NCI-H2196 treated with DMSO at 0.1 percent for 48 hours (cell line): Measurements from ENCODE around the gene HSD11B1L.
A peak's percentile ranks its signal among the peaks of the same experiment; 100 is the strongest.
"Not testable (repeated sequence)": the region's sequence is repeated elsewhere in the genome, so short reads cannot be mapped to it uniquely, and the experiment has no call there.

ENCODE experiments used
- DNase-seq: peaks from one replicate; lab custom pipeline; 2025; ENCODE audit not compliant: unreplicated experiment; lab: John Stamatoyannopoulos, UW

HSD11B1L gene

DNA sequence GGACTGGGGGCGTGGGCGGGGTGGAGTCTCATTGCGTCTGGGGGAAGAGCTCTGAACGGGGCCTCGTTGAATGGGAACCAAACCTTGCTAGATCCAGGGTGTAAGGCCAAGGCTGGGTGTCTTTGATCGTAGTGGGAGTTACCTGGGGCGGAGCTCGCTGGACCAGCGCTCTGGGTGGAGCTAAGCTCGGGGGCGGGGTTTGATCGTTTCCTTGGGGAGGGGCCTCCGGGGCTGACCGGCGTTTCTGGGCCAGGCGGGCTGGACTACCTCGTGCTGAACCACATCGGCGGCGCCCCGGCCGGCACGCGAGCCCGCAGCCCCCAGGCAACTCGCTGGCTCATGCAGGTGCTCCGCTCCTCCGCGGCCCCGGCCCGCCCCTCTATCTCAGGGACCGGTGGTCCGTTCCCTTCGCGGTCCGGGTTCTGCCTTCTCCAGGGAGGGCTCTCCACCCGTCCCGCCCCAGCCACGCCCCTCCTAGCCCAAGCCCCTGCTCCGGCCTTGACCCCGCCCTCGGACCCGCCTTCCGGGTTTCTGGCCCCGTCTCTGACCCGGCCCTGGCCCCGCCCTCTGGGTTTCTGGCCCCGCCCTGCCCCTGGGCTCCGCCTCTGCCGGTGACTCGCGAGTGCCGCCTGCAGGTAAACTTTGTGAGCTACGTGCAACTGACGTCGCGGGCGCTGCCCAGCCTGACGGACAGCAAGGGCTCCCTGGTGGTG, 6.0 kb downstream of the HSD11B1L start:
- peak; percentile 92 for DNase-seq

DNA sequence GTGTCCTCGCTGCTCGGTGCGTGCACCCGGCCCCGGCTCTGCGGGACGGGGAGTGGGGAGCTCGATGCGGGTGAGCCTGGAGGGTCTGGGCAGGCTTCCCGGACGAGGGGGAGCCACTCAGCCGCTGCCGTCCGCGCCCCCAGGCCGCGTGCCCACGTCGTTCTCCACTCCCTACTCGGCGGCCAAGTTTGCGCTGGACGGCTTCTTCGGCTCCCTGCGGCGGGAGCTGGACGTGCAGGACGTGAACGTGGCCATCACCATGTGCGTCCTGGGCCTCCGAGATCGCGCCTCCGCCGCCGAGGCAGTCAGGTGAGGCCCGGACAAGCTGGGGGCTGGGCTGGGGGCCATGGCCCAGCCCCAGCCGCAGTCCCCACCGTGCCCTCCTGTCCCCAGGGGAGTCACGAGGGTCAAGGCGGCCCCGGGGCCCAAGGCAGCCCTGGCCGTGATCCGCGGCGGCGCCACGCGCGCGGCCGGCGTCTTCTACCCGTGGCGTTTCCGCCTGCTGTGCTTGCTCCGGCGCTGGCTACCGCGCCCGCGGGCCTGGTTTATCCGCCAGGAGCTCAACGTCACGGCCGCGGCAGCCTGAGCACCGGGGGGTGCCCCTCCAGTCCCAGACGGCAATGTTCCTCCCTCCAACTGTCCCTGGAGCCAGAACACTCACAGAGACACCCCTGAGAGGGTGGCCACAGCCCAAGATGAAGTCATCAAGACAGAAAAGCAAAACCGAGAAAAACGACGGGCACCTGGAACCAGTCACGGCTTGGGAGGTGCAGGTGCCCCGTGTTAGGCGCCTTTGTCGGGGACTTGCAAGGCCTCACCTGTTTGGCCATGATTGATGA, 6.8 kb downstream of the HSD11B1L start:
- DNase-seq: no peak

DNA sequence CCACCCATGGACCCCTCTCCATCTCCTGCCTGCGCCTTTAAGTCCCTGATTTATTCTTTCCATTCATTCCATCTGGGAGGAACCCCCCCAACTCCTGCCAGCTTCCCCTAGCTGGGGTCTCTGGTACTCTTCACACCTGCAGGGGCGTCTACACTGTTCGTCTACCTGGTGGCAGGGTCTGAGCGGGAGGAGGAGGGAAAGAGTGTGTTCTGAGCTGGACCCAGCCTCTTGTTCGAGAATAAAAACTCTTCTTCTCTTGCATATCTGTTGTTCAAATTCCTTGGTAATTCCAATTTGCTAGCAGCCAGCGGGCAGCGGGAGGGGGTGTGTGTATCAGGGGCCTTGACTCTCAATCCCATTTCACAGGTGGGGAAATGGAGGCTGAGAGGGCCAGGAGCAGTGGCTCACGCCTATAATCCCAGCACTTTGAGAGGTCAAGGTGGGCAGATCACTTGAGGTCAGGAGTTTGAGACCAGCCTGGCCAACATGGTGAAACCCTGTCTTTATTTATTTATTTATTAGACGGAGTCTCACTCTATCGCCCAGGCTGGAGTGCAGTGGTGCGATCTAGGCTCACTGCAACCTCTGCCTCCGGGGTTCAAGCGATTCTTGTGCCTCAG, 7.5 kb downstream of the HSD11B1L start:
- DNase-seq: not testable (repeated sequence)

DNA sequence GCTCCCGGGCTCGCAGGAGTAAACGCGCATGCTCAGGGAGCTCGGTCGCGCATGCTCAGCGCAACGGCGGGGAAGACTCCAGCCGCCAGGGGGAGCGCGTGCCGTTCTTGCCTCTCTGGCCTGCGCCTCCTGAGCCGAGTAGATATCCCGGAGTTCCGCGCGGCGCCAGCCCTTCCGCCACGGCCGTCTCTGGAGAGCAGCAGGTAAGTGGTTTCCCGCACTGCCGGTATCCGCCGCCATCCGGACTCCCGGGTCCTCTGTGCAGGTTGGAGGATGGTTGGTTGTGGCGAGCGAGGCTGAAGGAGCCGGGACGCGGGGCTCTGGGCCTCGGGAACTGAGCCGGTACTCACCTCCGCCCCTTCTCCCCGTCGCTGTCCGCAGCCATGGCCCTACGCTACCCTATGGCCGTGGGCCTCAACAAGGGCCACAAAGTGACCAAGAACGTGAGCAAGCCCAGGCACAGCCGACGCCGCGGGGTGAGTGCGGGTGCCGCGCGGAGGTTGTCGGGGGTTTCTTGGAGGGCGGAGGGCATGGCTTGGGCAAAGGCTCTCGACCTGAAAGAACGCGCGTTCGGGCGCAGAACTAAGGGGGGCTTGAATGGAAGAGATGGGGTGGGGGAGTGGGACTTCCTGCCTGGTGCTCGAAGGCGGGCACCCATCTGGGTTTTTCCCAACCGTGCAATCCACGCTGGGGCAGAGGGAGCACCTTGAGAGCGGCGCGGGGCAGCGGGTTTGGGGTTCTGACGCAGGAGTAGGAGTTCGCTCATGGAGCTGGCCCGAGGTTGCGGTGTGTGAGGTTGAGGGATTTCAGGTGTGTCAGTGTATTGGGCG, 9.5 kb downstream of the HSD11B1L start, which contains the start of gene RPL36:
Gene RPL36, plus strand, starts transcription at position 171 of the 830 bp plus-strand sequence. Its CDS starts 213 bp downstream, at position 384.
- peak; percentile 92 for DNase-seq

DNA sequence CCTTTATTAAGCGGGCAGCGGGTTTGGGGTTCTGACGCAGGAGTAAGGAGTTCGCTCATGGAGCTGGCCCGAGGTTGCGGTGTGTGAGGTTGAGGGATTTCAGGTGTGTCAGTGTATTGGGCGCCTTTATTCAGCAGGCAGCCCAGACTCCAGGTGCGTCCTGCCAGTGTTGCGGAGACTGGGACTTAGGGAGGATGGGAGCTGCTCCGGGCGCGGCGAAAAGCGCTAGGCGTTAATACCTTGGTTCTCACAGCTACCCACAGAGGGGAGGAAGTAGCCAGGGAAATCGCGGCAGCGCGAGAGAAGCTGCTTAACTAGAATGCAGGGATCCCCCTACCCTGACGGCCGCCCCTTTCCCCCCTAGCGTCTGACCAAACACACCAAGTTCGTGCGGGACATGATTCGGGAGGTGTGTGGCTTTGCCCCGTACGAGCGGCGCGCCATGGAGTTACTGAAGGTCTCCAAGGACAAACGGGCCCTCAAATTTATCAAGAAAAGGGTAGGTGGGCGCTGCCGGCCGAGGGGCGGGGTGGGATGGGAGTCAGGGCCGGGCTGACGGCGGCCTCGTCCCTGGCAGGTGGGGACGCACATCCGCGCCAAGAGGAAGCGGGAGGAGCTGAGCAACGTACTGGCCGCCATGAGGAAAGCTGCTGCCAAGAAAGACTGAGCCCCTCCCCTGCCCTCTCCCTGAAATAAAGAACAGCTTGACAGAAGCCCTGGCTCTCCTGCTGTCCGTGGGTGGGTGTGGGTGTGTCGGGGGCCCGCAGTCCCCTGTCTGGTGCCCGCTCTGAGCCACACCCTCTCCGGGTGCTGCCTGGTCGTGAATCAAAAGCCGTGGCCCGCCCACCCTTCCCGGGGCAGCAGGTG, 10.4 kb downstream of the HSD11B1L start:
- peak; percentile 49 for DNase-seq

DNA sequence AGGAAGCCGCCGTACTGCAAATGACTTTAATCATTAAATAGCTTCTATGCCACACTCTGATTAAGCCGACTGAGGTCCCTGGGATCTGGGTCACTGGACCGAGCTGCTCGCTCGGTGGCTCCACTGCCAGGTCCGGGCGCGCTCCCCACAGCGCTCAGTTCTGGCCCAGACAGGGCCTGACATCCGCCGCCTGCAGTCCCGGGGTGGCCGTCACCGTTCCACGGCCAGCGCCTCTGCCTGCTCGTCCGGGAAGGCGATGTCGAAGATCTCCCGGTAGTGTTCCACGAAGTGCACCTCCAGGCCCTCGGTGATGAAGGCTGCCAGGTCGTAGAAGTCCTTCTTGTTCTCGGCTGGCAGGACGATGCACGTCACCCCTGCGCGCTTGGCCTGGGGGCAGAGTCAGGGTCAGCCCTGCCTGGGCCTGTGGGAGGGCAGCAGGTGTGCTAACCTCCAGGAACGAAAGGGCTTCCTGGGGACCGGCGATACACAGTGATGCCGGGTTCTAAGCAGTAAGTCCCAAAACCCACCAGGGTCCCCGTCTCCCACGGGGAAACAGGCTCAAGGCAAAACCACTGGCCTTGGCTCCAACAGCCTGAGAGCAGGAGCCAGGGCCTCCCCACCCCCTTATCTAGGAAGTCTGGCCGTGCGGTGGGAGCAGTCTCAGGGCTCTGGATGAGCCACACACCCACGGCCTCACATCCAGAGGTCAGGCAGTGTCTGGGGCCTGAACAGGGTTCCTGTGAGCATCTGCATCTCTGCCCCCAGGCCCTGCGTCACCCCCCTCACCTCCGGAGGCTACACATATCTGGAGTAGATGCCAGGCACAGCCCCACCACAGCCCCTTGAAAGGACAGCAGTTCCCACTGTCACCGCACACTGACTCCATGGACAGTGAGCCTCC, 11.2 kb downstream of the HSD11B1L start:
- DNase-seq: no peak

DNA sequence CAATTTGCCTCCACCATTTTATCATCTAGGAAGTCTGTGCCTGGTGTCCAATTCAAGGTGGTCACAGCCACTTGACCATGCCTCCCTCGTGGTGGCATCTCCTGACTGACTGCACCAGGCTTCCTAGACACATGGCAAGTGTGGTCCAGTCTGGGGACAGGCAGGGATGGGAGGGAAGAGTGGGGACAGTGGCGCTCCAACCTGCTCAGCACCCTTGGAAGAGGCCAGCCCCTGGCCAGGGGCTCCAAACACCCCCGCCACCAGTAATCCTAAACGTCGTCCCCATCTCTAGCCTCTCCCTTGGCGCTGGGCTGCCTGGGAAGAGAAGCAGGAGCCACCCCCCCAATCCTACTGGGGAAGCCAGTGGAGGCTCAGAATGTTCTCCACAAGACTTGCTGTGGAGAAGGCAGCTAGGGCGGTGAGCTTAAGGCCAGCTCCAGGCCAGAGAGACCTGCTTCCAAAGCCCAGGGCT, 11.9 kb downstream of the HSD11B1L start:
- no peak for DNase-seq

DNA sequence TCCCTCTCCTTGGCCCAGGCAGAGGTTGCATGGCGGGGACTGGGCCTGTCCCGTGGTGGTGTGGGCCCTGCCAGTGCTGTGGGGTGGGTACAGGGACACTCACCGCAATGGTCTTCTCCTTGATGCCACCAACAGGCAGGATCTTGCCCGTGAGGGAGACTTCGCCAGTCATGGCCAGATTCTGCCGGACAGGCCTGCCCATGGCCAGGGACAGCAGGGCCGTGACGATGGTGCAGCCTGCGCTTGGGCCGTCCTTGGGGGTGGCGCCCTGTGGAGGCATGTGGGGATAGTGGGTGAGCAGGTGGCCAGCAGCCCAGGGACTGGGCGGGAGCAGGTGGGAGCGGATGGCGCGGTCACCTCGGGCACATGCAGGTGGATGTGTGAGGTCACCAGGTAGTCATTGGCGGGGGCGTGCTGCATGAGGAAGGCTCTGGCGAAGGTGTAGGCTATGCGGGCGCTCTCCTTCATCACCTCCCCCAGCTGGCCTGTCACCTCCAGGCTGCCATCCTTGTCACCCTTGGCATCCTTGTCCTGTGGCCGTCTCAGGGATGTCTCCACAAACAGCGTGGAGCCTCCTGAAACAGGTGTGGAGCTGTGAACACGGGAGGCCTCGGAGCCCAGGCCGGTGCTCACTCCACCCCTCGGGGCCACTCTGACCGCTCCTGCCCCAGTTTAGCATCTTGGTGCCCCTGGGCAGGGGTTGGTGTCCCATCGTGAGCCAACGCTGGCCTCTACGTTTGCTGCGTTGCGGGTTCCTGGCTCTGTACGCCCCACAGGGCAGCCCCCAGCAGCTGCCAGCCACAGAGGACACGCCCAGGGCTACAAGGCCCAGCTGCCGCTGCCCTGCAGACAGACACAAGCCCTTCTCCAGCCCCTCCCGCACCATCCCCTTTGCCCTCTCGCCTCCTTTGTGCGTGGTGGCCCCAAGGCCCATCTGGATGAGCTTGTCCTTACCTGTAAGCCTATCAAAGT, 12.7 kb downstream of the HSD11B1L start:
- no peak for DNase-seq

DNA sequence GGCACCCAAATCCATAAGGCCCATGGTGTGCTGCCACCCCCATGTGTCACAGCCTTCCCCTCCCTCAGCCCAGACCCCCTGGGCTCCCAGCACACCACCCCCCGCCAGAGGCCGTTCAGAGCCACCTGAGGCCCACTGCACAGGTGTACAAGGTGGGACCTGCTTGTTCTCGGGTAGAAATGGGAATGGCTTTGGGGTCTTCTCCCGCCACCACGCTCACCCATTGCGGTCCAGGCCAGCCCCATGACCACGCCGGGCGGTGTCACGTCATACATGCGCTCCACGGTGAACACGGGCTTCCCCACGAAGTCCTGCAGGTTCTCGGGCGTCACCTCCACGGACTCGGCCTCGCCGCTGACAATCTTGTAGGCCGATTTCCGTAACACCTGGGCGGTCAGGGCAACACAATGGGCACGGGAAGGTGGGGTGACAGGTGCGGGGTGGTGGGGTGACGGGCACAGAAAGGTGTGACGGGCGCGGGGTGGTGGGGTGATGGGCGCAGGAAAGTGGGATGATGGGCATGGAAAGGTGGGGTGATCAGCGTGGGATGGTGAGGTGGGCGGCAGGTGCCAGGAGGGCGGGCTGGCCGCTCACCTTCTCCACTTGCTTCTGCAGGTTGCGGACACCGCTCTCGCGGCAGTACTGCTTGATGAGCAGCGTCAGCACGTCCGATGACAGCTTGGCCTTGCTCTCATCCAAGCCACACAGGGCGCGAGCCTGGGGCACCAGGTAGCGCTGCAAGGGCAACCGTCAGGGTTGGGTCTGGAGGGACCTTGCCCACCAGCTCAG, 13.5 kb downstream of the HSD11B1L start:
- DNase-seq: no peak

DNA sequence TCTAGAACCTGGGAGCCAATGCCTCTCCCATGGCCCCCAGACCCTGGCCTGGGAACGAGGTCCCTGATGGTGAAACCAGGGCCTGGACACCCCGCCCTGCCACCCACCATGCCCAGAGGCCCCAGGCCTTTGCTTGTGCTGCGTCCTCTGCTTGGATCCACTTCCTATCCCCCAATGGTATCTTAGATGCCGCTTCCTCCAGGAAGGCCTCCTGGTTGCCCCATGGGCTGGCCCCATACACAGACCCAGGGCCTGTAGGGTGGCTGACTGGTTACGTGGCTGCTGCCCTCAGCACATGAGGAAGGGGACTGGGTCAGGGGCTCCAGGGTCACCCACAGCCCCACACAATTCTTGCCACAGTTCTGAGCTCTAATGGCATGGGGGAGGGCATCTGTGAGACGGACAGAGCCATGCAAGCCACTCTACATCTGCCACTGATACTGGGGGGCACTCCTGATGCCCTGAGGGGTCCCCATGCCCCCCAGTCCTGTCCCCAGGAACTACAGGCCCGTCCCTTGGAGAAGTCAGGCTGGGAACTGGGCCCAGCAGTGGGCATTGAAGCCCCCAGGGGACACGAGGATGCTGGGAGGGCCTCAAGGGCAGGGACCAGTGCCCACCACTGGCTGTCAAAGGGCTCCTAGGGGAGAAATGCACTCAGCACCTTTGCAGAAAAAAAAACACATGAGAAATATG, 14.3 kb downstream of the HSD11B1L start:
- no peak for DNase-seq

DNA sequence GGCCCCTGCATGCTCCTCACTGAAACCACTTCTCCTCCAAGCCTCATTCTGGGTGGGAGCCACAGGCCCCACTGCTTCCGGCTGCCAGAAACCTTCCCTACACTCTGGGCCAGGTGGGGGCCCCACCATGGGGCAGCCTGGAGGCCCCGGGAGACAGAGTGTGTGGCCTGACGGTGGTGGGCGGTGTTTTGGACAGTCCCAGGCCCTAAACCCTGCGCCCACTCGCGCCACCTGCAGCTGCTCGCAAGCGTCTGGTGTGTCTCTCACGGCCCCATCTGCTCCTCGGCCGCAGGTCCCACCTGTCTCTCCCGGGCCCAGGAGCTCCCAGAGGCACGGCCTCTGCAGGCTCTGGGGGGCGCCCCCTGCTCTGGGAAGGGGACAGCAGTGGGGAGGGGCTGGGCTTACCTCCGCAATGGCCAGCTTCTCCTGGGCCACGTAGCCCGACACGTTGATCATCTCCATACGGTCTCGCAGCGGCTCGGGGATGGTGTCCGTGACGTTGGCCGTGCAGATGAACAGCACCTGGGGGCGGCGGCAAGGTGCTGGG, 14.9 kb downstream of the HSD11B1L start:
- no peak for DNase-seq

DNA sequence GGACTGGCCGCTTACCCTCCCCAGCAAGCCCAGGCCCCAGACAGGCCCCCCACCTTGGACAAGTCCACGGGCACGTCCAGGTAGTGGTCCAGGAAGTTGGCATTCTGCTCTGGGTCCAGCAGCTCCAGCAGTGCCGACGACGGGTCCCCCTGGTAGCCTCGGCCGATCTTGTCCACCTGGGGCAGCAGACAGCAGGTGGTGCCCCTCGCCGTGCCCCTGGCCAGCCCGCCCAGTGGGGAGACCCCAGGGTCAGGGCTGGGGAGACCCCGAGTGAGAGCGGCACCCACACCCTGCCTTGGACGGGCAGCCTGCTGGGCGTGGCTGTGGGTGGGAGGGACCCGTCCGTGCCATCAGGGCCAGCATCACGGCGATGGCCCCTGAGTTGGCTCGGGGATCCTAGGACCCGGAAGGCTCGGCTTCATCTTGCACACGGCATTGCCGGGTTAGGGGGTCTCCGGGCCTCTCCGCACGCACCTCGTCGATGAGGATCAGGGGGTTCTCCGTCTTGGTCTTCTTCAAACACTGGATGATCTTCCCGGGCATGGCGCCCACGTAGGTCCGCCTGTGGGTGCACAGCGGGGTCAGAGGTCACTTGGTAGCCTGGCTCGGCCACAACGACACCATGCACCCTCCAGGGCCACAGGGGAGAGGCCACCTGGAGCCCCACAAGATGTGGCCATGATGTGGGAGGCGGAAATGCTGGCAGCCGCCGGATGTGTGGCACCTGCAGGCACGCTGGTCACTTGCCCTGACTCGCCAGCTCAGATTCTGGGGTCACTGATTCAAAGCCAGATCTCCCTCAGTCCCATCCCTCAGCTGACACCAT, 15.6 kb downstream of the HSD11B1L start:
- no peak for DNase-seq

DNA sequence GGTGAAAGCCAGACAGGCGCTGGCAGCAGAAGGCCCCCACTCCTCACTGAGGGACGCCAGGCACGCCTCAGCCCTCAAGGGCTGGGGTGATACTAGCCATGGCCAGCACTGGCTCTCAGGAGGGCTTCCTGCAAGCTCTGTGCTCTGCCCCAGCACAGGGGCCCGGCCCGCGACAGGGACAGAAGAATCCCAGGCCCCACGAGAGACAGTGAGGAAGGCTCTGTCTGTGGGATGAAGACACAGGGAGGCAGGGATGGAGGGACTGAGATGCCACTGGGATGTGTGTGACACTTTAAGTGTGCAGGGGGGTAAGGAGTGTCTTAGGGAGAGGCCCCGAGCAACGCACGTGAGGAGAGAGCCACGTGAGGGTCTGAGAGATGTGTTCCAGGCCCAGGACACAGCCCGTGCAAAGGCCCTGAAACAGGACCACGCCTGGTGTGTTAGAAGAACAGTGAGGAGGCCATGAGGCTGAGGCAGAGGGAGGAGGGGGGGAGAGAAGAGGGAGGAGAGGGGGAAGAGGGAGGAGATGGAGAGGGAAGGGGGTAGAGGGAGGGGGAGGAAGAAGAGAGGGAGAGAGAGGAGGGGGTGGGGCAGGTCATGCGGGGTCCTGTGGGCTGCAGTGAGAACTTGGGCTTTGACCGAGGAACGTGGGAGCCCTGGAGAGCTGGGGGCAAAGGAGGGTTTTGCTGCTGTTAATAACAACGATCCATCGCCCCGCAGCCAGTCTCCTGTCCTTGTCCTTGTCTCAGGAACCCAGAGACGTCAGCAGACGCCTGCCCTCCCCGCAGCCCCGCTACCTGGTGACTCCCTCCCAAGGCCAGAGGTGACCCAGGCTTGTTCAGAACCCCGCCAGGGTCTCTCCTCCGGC, 16.4 kb downstream of the HSD11B1L start:
- no peak for DNase-seq
